ENCODE measurements around the gene ARFIP2. TPM values are rescaled to one million over a fixed set of nuclear protein-coding genes. Genes with fewer than 3 reads are reported as not detected.

Gene ARFIP2
- total RNA-seq, 1 donor from 2014 or later: 60.9 TPM

DNA sequence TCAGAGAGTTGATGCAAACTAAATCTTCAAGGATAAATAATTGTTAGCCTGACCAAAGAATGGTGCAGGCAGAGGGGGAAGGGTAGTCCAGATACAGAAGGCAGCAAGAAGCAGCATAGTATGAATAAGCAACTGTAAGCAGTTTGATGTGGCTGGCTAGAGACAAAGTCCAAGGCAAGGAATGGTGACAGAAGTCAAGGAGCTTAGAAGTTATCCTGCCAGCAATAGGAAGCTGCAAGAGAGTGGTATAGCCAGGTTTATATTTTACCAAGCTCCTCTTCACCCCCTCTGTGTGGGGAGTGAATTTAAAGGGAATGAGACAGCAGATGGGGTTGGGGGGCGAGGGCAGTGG lies 22.1 kb downstream of the ARFIP2 start:
- Mint-ChIP-seq H3K4me3 (no peak overlapping the region), H3K27ac (peak overlapping the region; percentile 87), H3K9me3 (no peaks in the 10 kb centered on the region), H3K4me1 (ENCODE audit: unreplicated experiment) (no peaks in the 10 kb centered on the region), H3K36me3 (peaks cover 27% of the 10 kb centered on the region), H3K27me3 (no peaks in the 10 kb centered on the region)
- no peak for DNase-seq (ENCODE audit: extremely low spot score, unreplicated experiment)
- TF ChIP-seq, protein P1, sequence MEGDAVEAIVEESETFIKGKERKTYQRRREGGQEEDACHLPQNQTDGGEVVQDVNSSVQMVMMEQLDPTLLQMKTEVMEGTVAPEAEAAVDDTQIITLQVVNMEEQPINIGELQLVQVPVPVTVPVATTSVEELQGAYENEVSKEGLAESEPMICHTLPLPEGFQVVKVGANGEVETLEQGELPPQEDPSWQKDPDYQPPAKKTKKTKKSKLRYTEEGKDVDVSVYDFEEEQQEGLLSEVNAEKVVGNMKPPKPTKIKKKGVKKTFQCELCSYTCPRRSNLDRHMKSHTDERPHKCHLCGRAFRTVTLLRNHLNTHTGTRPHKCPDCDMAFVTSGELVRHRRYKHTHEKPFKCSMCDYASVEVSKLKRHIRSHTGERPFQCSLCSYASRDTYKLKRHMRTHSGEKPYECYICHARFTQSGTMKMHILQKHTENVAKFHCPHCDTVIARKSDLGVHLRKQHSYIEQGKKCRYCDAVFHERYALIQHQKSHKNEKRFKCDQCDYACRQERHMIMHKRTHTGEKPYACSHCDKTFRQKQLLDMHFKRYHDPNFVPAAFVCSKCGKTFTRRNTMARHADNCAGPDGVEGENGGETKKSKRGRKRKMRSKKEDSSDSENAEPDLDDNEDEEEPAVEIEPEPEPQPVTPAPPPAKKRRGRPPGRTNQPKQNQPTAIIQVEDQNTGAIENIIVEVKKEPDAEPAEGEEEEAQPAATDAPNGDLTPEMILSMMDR (conservative IDR thresholded peaks at IDR 0.05): no peak

- H3K27ac Mint-ChIP-seq: peak overlapping the region; percentile 87
- no peak for DNase-seq (ENCODE audit: extremely low spot score, unreplicated experiment)
Measured at GRCh38 chr11:6458352-6459098, 22.6 kb downstream of the ARFIP2 start.

DNA sequence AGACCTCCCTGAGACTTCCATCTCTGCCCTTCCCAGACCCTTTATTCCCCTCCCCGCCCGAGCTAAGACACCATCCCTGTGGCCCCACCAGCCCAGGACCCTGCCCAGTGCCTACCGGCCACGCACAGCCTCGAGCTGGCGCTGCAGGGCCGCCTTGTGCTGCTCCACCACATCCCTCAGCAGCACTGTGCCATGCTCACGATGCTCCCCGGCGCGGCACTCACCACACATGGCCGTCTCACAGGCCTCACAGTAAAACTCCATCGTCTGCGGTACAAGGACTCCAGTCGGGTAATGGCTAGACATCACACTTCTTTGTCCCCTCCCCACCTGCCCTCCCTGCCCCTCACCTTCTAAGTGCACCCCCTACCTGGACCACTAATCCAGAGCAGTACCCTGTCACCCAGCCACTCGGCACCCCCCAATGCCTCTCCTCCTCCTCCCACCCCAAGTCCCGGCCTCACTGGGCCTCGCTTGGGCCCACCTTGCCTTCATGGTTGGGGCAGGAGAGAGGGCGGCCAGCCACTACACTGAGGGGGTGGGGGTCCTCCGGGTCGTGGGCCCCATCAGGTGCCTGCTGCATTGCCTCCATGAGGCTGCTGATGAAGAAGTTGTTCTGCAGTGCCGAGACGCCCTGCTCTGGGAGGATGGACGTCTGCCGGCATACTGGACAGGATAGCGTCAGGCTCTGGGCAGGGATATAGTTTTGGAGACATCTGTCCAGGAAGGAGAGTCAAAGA lies 23.4 kb downstream of the ARFIP2 start:
- Mint-ChIP-seq H3K4me1 (ENCODE audit: unreplicated experiment) (no peaks in the 10 kb centered on the region), H3K9me3 (no peaks in the 10 kb centered on the region), H3K4me3 (no peak overlapping the region), H3K36me3 (peaks cover 20% of the 10 kb centered on the region), H3K27me3 (no peaks in the 10 kb centered on the region), H3K27ac (peak overlapping the region; percentile 87)
- DNase-seq (ENCODE audit: extremely low spot score, unreplicated experiment): no peak
- TF ChIP-seq, protein P1 (conservative IDR thresholded peaks at IDR 0.05): no peak

More at GRCh38 chr11:6458352-6459098, 22.6 kb downstream of the ARFIP2 start:
- TF ChIP-seq, protein P1 (conservative IDR thresholded peaks at IDR 0.05): no peak
- H3K27me3 Mint-ChIP-seq: no peaks in the 10 kb centered on the region
- peak overlapping the region; percentile 32 for H3K4me3 Mint-ChIP-seq
- no peaks in the 10 kb centered on the region for H3K9me3 Mint-ChIP-seq
- H3K36me3 Mint-ChIP-seq: peaks cover 23% of the 10 kb centered on the region
- no peaks in the 10 kb centered on the region for H3K4me1 Mint-ChIP-seq (ENCODE audit: unreplicated experiment)

- Mint-ChIP-seq H3K27me3 (no peaks in the 10 kb centered on the region), H3K4me3 (no peak overlapping the region), H3K4me1 (ENCODE audit: unreplicated experiment) (no peaks in the 10 kb centered on the region), H3K9me3 (no peaks in the 10 kb centered on the region), H3K36me3 (peaks cover 14% of the 10 kb centered on the region), H3K27ac (no peak overlapping the region)
- no peak for DNase-seq (ENCODE audit: extremely low spot score, unreplicated experiment)
- TF ChIP-seq, protein P1 (conservative IDR thresholded peaks at IDR 0.05): no peak
Measured at GRCh38 chr11:6456361-6457073, 24.6 kb downstream of the ARFIP2 start.

DNA sequence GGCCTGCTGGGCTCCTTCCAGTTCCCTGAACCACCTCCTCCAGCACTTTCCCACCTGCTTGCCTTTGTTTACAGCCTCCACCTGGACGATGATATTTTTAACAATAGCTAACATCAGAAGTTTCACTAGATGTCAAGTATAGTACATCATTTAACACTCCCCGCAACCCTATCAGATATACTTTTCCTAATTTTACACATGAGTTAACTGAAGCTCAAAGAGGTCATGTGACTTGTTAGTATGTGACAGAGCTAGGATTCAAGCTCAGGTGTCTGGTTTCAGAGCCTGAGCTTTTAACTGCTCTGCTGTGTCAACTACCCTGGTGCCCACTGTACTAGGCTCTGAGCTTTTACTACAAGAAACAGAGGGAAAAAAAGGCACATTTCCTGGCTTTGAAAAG lies 26.1 kb downstream of the ARFIP2 start:
- no peak for DNase-seq (ENCODE audit: extremely low spot score, unreplicated experiment)
- Mint-ChIP-seq H3K36me3 (peaks cover 10% of the 10 kb centered on the region), H3K9me3 (no peaks in the 10 kb centered on the region), H3K4me3 (no peak overlapping the region), H3K27me3 (no peaks in the 10 kb centered on the region), H3K27ac (peak overlapping the region; percentile 10), H3K4me1 (ENCODE audit: unreplicated experiment) (no peaks in the 10 kb centered on the region)
- TF ChIP-seq, protein P1 (conservative IDR thresholded peaks at IDR 0.05): no peak

Measured in type B pancreatic cell (in vitro differentiated cells).